Astrocyte of the spinal cord (primary cell): ENCODE data around the gene PXT1.

Experiments used
- DNase-seq: peaks from one replicate; pipeline ENCODE4 v3.0.0; 2011; ENCODE audit warnings: low read depth, low spot score
- H3K4me3 ChIP-seq: 2 replicates; pipeline ENCODE4 v1.5.1; 2011; ENCODE audit warnings: low read depth, mild to moderate bottlenecking, low read length, moderate library complexity
- in situ Hi-C: cut with HindIII; loops from 2 replicates; pipeline ENCODE4 v1.10.0; 2017; ENCODE audit warnings: low sequenced_read_pairs
- TF ChIP-seq, protein P1 (sequence below): IDR thresholded peaks from 2 replicates; pipeline ENCODE4 v1.5.1; 2012; ENCODE audit warnings: low read depth, mild to moderate bottlenecking, low read length, inconsistent platforms

The PXT1 gene

DNA sequence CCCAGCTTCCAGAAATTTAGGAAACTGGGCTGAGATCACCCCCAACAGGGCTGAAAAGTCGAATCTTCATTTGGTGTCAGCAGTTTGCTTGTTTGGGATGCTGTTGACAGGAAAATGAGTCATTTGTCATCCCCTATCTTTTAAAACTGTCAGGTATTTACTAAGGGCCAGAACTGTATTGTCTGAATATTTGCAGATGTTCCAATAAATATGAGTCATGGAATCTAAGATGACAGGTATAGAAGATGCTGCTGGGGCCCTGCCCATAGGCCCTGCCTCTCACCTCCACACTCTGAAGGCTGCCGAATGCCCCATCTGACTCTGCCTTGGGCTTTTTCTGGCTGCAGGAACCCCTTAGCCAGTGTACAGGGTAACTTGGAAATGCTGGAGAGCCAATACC, 59.0 kb downstream of the PXT1 start:
- in situ Hi-C loops: no loop called here
- DNase-seq: no peak
- no peak overlapping the region for H3K4me3 ChIP-seq
- TF ChIP-seq, protein P1, sequence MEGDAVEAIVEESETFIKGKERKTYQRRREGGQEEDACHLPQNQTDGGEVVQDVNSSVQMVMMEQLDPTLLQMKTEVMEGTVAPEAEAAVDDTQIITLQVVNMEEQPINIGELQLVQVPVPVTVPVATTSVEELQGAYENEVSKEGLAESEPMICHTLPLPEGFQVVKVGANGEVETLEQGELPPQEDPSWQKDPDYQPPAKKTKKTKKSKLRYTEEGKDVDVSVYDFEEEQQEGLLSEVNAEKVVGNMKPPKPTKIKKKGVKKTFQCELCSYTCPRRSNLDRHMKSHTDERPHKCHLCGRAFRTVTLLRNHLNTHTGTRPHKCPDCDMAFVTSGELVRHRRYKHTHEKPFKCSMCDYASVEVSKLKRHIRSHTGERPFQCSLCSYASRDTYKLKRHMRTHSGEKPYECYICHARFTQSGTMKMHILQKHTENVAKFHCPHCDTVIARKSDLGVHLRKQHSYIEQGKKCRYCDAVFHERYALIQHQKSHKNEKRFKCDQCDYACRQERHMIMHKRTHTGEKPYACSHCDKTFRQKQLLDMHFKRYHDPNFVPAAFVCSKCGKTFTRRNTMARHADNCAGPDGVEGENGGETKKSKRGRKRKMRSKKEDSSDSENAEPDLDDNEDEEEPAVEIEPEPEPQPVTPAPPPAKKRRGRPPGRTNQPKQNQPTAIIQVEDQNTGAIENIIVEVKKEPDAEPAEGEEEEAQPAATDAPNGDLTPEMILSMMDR: no peak

DNA sequence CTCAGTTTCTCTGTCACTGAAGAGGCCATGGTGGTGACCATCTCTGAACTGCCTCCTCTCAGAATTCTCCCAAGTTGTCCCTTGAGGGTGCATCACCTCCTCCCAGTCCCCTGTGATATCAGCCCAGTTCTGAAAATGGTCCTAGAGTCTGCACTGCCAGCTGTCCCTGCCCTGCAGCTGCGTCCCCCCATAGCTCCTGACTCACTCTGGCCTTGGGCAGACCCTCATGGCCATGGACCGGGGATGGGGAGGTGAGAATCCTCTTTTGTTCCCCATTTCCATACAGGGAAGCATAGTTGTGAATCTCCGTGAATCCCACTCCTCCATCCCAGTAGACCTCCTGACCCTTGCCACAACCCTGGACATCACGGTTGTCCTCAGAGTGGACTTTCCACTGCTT, 59.7 kb downstream of the PXT1 start:
- no peak overlapping the region for H3K4me3 ChIP-seq
- in situ Hi-C loops: no loop called here
- TF ChIP-seq, protein P1: no peak
- DNase-seq: no peak

DNA sequence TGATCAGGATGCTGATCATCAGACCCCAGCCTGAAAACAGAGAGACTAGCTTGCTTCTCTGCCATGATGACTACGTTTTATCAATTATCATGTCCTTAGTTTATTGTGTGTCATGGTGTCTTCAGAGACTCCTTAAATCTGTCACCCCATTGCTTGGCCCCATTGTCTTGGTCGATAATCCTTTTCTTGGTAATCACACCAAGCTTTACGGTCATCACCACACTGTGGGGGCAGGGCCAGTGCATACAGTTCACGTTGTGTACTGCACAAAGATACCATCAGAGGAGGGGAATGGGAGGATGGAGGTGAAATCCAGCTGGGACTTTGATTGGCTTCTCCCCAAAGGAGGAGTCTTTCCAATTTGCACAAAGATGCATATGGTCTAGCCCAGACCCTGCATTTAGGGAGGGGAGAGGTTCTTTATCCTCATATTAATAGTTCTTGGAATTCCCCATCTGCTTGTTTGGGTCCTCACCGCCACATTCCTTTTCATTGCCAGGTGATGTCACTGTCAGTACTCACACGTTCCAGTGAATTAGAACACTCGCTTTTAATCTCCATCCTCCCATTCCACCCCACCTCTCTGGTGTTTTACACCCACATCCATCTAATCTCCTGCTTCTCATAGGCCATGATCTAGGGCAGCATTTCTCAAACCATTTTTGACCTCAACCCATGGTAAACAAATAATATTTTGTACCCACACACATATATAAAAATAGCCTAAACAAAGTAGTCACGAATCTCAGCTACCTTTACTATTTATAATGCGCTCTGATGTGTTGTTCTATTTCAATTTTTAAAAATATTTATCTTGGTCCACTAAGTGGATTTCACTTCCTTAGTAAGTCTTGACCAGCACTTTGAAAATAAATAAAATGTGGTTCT, 60.9 kb downstream of the PXT1 start:
- no peak for DNase-seq
- TF ChIP-seq, protein P1: no peak
- no peak overlapping the region for H3K4me3 ChIP-seq
- in situ Hi-C loops: no loop called here

DNA sequence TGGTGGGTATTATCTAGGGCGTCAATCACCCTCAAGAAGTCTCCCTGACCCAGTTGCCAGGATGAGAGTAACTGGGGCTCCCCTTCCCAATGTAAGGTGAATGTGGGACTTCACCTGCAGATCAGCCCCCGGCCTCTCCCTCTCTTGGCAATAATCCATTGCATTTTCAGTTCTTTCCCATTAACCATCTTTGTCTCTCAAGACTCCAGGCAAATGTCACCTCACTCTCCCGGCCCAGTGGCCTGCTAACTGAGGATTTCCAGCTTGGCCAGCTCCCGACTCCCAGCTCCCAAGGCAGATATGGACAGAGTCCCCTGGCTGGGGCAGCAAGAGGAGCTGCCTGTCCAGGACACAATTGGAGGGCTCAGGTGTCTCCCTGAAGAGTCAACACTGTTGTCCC, 62.5 kb downstream of the PXT1 start:
- TF ChIP-seq, protein P1: no peak
- in situ Hi-C loops: no loop called here
- H3K4me3 ChIP-seq: no peak overlapping the region
- no peak for DNase-seq

DNA sequence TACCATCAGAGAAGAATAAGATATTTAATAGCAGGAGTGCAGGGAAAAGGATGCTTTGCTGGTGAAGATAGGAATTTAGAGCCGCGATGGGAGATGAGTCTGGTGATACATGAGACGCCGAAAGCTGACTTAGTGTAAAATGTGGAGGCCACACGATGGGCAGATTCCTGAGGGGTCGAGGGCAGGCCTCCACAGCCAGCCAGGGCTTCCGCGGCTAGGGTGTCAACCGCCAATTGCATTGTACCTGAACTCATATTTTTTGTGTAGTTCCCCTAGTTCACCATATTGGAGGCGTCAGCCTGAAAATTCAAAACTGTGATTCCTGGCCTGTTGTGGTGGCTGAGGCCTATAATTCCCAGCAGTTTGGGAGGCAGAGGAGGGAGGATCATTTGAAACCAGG, 63.7 kb downstream of the PXT1 start:
- in situ Hi-C loops: no loop called here
- DNase-seq: no peak
- no peak overlapping the region for H3K4me3 ChIP-seq
- TF ChIP-seq, protein P1: no peak

DNA sequence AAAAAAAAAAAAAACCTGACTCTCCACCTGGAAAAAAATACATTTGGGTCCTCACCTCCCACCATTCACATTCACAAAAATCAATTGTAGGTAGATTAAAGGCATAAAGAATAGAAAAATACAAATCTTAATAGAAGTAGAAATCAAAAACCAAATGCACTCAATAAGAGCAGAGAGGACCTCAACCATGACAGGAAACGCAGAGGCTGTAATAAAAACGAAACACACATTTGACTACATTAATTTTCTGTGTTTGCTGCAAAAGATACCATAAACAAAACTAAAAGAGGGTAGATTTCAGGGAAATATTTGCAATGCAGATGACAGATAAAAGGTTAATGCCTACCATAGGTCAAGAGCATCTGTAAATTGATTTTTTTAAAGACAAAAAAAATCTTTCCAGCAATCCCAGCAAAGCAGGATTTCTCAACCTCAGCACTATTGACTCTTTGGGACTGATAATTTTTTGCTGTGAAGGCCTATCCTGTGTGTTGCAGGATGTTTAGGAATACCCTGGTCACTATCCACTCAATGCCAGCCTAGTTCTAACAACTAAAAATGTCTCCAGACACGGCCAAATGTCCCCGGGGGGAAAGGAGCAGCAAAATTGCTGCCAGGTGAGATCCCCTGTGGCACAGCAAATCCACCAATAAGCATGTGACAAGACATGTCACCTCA, 64.3 kb downstream of the PXT1 start:
- in situ Hi-C loops: no loop called here
- DNase-seq: no peak
- no peak overlapping the region for H3K4me3 ChIP-seq
- TF ChIP-seq, protein P1: no peak
